AG08395 (cell line): ENCODE results near the gene ZNF655.
"Not testable (repeated sequence)": the region's sequence is repeated elsewhere in the genome, so short reads cannot be mapped to it uniquely, and the experiment has no call there.

Experiments used
- DNase-seq: peaks from one replicate; pipeline ENCODE4 v3.0.0; 2012; ENCODE audit warnings: mixed read lengths, low spot score

Gene ZNF655

GRCh38 chr7:99560834-99561736 is 2.6 kb downstream of the ZNF655 start:
- DNase-seq = no peak

- no peak for DNase-seq
These were observed 3.3 kb downstream of the ZNF655 start for GRCh38 chr7:99561737-99562051.

GRCh38 chr7:99562114-99562784 is 3.8 kb downstream of the ZNF655 start:
- DNase-seq = no peak

- DNase-seq = peak; percentile 96
These were observed 4.4 kb downstream of the ZNF655 start for GRCh38 chr7:99562832-99563231.

GRCh38 chr7:99563650-99564049 is 5.2 kb downstream of the ZNF655 start:
- peak; percentile 72 for DNase-seq

GRCh38 chr7:99568770-99569169 is 10.3 kb downstream of the ZNF655 start:
- not testable (repeated sequence) for DNase-seq

GRCh38 chr7:99571768-99572167 is 13.3 kb downstream of the ZNF655 start:
- no peak for DNase-seq

- DNase-seq = no peak
These were observed 14.8 kb downstream of the ZNF655 start for GRCh38 chr7:99573257-99573656.

GRCh38 chr7:99576251-99576650 is 17.8 kb downstream of the ZNF655 start:
- no peak for DNase-seq

GRCh38 chr7:99579281-99579955 is 21.0 kb downstream of the ZNF655 start:
- DNase-seq = no peak

- DNase-seq = peak; percentile 31
These were observed 21.7 kb downstream of the ZNF655 start for GRCh38 chr7:99579956-99580777.

GRCh38 chr7:99580778-99581332 is 22.4 kb downstream of the ZNF655 start:
- not testable (repeated sequence) for DNase-seq

GRCh38 chr7:99588868-99589267 is 30.4 kb downstream of the ZNF655 start:
- DNase-seq = no peak

GRCh38 chr7:99594948-99595745 is 36.7 kb downstream of the ZNF655 start:
- no peak for DNase-seq

- no peak for DNase-seq
These were observed 38.0 kb downstream of the ZNF655 start for GRCh38 chr7:99596408-99596955.

GRCh38 chr7:99597762-99598501 is 39.5 kb downstream of the ZNF655 start, which contains the start of gene TMEM225B:
TMEM225B (plus strand) TSS chr7:99598267; CDS start chr7:99604389, 6,122 bp downstream.
- DNase-seq = no peak

- no peak for DNase-seq
These were observed 41.4 kb downstream of the ZNF655 start for GRCh38 chr7:99599836-99600235.

GRCh38 chr7:99601656-99602310 is 43.3 kb downstream of the ZNF655 start:
- DNase-seq = no peak

GRCh38 chr7:99605527-99605926 is 47.1 kb downstream of the ZNF655 start:
- DNase-seq = no peak
